Measurements from ENCODE around the gene ADAMTS17.

Gene ADAMTS17

GRCh38 chr15:100167884-100168375 is 173.8 kb downstream of the ADAMTS17 start:
- no peak for ATAC-seq (replicated peaks; ENCODE audit: extremely low read depth, poor library complexity, severe bottlenecking)
- Mint-ChIP-seq H3K9me3 (no peaks in the 10 kb centered on the region), H3K27ac (ENCODE audit: low read depth) (no peak overlapping the region)

GRCh38 chr15:100166313-100166712 is 175.5 kb downstream of the ADAMTS17 start:
- DNase-seq (ENCODE audit: low spot score in 2 of 2) = no peak
- H3K27me3 Mint-ChIP-seq = no peaks in the 10 kb centered on the region
- no peak overlapping the region for H3K4me3 Mint-ChIP-seq
- H3K36me3 Mint-ChIP-seq (ENCODE audit: insufficient read depth) = peaks cover 1% of the 10 kb centered on the region
- H3K27ac Mint-ChIP-seq (ENCODE audit: low read depth) = no peak overlapping the region
- no peak for ATAC-seq (replicated peaks; ENCODE audit: extremely low read depth, poor library complexity, severe bottlenecking)
- H3K9me3 Mint-ChIP-seq = no peaks in the 10 kb centered on the region
- H3K4me1 Mint-ChIP-seq = no peaks in the 10 kb centered on the region

More at GRCh38 chr15:100167884-100168375, 173.8 kb downstream of the ADAMTS17 start:
- DNase-seq (ENCODE audit: low spot score in 2 of 2) = no peak
- no peaks in the 10 kb centered on the region for H3K27me3 Mint-ChIP-seq
- H3K4me1 Mint-ChIP-seq = no peaks in the 10 kb centered on the region
- H3K36me3 Mint-ChIP-seq (ENCODE audit: insufficient read depth) = peaks cover 1% of the 10 kb centered on the region
- H3K4me3 Mint-ChIP-seq = no peak overlapping the region

- Mint-ChIP-seq H3K4me3 (no peak overlapping the region), H3K4me1 (no peaks in the 10 kb centered on the region), H3K27me3 (no peaks in the 10 kb centered on the region), H3K9me3 (no peaks in the 10 kb centered on the region), H3K36me3 (ENCODE audit: insufficient read depth) (peaks cover 1% of the 10 kb centered on the region), H3K27ac (ENCODE audit: low read depth) (no peak overlapping the region)
- ATAC-seq (replicated peaks; ENCODE audit: extremely low read depth, poor library complexity, severe bottlenecking) (no peak), DNase-seq (ENCODE audit: low spot score in 2 of 2) (no peak)
These were observed 177.8 kb downstream of the ADAMTS17 start for GRCh38 chr15:100163961-100164360.

- H3K27me3 Mint-ChIP-seq = no peaks in the 10 kb centered on the region
- no peak overlapping the region for H3K4me3 Mint-ChIP-seq
- H3K36me3 Mint-ChIP-seq (ENCODE audit: insufficient read depth) = no peaks in the 10 kb centered on the region
- no peak overlapping the region for H3K27ac Mint-ChIP-seq (ENCODE audit: low read depth)
- H3K9me3 Mint-ChIP-seq = no peaks in the 10 kb centered on the region
- DNase-seq (ENCODE audit: low spot score in 2 of 2) (no peak), ATAC-seq (replicated peaks; ENCODE audit: extremely low read depth, poor library complexity, severe bottlenecking) (no peak)
- H3K4me1 Mint-ChIP-seq = no peaks in the 10 kb centered on the region
These were observed 180.8 kb downstream of the ADAMTS17 start for GRCh38 chr15:100160953-100161352.

GRCh38 chr15:100159436-100159835 is 182.3 kb downstream of the ADAMTS17 start:
- no peaks in the 10 kb centered on the region for H3K9me3 Mint-ChIP-seq
- H3K4me3 Mint-ChIP-seq = no peak overlapping the region
- DNase-seq (ENCODE audit: low spot score in 2 of 2) = no peak
- H3K4me1 Mint-ChIP-seq = no peaks in the 10 kb centered on the region
- no peaks in the 10 kb centered on the region for H3K27me3 Mint-ChIP-seq
- no peak overlapping the region for H3K27ac Mint-ChIP-seq (ENCODE audit: low read depth)
- H3K36me3 Mint-ChIP-seq (ENCODE audit: insufficient read depth) = no peaks in the 10 kb centered on the region
- no peak for ATAC-seq (replicated peaks; ENCODE audit: extremely low read depth, poor library complexity, severe bottlenecking)

GRCh38 chr15:100158356-100158755 is 183.4 kb downstream of the ADAMTS17 start:
- DNase-seq (ENCODE audit: low spot score in 2 of 2) (no peak), ATAC-seq (replicated peaks; ENCODE audit: extremely low read depth, poor library complexity, severe bottlenecking) (no peak)
- Mint-ChIP-seq H3K27me3 (no peaks in the 10 kb centered on the region), H3K27ac (ENCODE audit: low read depth) (no peak overlapping the region), H3K36me3 (ENCODE audit: insufficient read depth) (no peaks in the 10 kb centered on the region), H3K4me3 (no peak overlapping the region), H3K9me3 (no peaks in the 10 kb centered on the region), H3K4me1 (no peaks in the 10 kb centered on the region)

- Mint-ChIP-seq H3K9me3 (no peaks in the 10 kb centered on the region), H3K4me3 (no peak overlapping the region), H3K4me1 (no peaks in the 10 kb centered on the region), H3K27ac (ENCODE audit: low read depth) (no peak overlapping the region), H3K27me3 (no peaks in the 10 kb centered on the region), H3K36me3 (ENCODE audit: insufficient read depth) (no peaks in the 10 kb centered on the region)
- ATAC-seq (replicated peaks; ENCODE audit: extremely low read depth, poor library complexity, severe bottlenecking) = no peak
- DNase-seq (ENCODE audit: low spot score in 2 of 2) = no peak
These were observed 185.6 kb downstream of the ADAMTS17 start for GRCh38 chr15:100156201-100156600.

GRCh38 chr15:100154338-100154737 is 187.4 kb downstream of the ADAMTS17 start:
- Mint-ChIP-seq H3K36me3 (ENCODE audit: insufficient read depth) (no peaks in the 10 kb centered on the region), H3K9me3 (no peaks in the 10 kb centered on the region), H3K4me3 (no peak overlapping the region), H3K4me1 (no peaks in the 10 kb centered on the region), H3K27me3 (no peaks in the 10 kb centered on the region), H3K27ac (ENCODE audit: low read depth) (no peak overlapping the region)
- DNase-seq (ENCODE audit: low spot score in 2 of 2) (no peak), ATAC-seq (replicated peaks; ENCODE audit: extremely low read depth, poor library complexity, severe bottlenecking) (no peak)

GRCh38 chr15:100152463-100152862 is 189.3 kb downstream of the ADAMTS17 start:
- ATAC-seq (replicated peaks; ENCODE audit: extremely low read depth, poor library complexity, severe bottlenecking) (no peak), DNase-seq (ENCODE audit: low spot score in 2 of 2) (no peak)
- peaks cover 6% of the 10 kb centered on the region for H3K9me3 Mint-ChIP-seq
- no peak overlapping the region for H3K4me3 Mint-ChIP-seq
- H3K27me3 Mint-ChIP-seq = no peaks in the 10 kb centered on the region
- H3K27ac Mint-ChIP-seq (ENCODE audit: low read depth) = no peak overlapping the region
- no peaks in the 10 kb centered on the region for H3K4me1 Mint-ChIP-seq
- H3K36me3 Mint-ChIP-seq (ENCODE audit: insufficient read depth) = no peaks in the 10 kb centered on the region

- Mint-ChIP-seq H3K9me3 (peaks cover 12% of the 10 kb centered on the region), H3K36me3 (ENCODE audit: insufficient read depth) (no peaks in the 10 kb centered on the region), H3K4me1 (no peaks in the 10 kb centered on the region), H3K27me3 (no peaks in the 10 kb centered on the region), H3K27ac (ENCODE audit: low read depth) (no peak overlapping the region), H3K4me3 (no peak overlapping the region)
- DNase-seq (ENCODE audit: low spot score in 2 of 2) (no peak), ATAC-seq (replicated peaks; ENCODE audit: extremely low read depth, poor library complexity, severe bottlenecking) (no peak)
These were observed 190.9 kb downstream of the ADAMTS17 start for GRCh38 chr15:100150906-100151305.

- Mint-ChIP-seq H3K27me3 (no peaks in the 10 kb centered on the region), H3K4me3 (no peak overlapping the region), H3K4me1 (no peaks in the 10 kb centered on the region), H3K27ac (ENCODE audit: low read depth) (no peak overlapping the region), H3K36me3 (ENCODE audit: insufficient read depth) (no peaks in the 10 kb centered on the region), H3K9me3 (peaks cover 12% of the 10 kb centered on the region)
- ATAC-seq (replicated peaks; ENCODE audit: extremely low read depth, poor library complexity, severe bottlenecking) (no peak), DNase-seq (ENCODE audit: low spot score in 2 of 2) (no peak)
These were observed 193.9 kb downstream of the ADAMTS17 start for GRCh38 chr15:100147828-100148227.

GRCh38 chr15:100143378-100143777 is 198.4 kb downstream of the ADAMTS17 start:
- Mint-ChIP-seq H3K9me3 (peaks cover 12% of the 10 kb centered on the region), H3K4me1 (peaks cover 5% of the 10 kb centered on the region), H3K36me3 (ENCODE audit: insufficient read depth) (no peaks in the 10 kb centered on the region), H3K27ac (ENCODE audit: low read depth) (no peak overlapping the region), H3K27me3 (no peaks in the 10 kb centered on the region), H3K4me3 (no peak overlapping the region)
- ATAC-seq (replicated peaks; ENCODE audit: extremely low read depth, poor library complexity, severe bottlenecking) = no peak
- DNase-seq (ENCODE audit: low spot score in 2 of 2) = no peak

- Mint-ChIP-seq H3K4me3 (no peak overlapping the region), H3K27me3 (no peaks in the 10 kb centered on the region), H3K4me1 (peaks cover 5% of the 10 kb centered on the region), H3K27ac (ENCODE audit: low read depth) (no peak overlapping the region), H3K9me3 (no peaks in the 10 kb centered on the region), H3K36me3 (ENCODE audit: insufficient read depth) (no peaks in the 10 kb centered on the region)
- ATAC-seq (replicated peaks; ENCODE audit: extremely low read depth, poor library complexity, severe bottlenecking) = no peak
- DNase-seq (ENCODE audit: low spot score in 2 of 2) = no peak
These were observed 200.3 kb downstream of the ADAMTS17 start for GRCh38 chr15:100141311-100142001.
